ENCODE results near the gene AGK. TPM values are rescaled to one million over a fixed set of nuclear protein-coding genes. Genes with fewer than 3 reads are reported as not detected.

The AGK gene
- total and polyA plus RNA-seq, 4 donors = 7.2 to 13.6 (median 8.9) TPM

DNA sequence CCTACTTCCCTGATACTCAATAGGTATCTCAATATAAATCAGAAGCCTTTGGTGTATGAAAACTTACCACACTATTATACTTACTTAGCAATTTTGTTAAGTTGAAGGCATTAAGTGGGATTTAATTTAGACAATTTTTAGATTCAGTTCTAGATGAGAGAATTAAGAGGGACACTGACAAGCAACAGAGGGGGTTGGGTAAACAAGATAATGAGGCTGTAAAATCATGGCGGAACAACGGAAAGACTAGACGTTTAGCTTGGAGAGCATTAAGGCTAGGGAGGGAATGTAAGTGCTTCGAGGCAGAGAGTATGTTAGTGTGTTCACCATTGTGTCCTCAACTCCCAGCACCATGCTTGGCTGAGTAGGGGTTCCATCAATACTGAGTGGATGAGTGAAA, 79.4 kb downstream of the AGK start:
- peaks cover 0 to 3% (median 1%) of the 10 kb centered on the region in 4 donors for H3K36me3 ChIP-seq (ENCODE audit: control insufficient read depth in 4 of 4, insufficient read depth in 3 of 4, low read depth in 1 of 4, low read length in 3 of 4)
- TF ChIP-seq EGR1 (IDR thresholded peaks at IDR 0.05; ENCODE audit: low read depth in 2 of 2) (no peak), YY1 (IDR thresholded peaks at IDR 0.05) (no peak), RXRA (IDR thresholded peaks at IDR 0.05) (no peak), TAF1 (conservative IDR thresholded peaks at IDR 0.05) (no peak), FOXA2 (IDR thresholded peaks at IDR 0.05) (no peak), RAD21 (IDR thresholded peaks at IDR 0.05) (no peak), FOXA1 (IDR thresholded peaks at IDR 0.05) (no peak), JUND (IDR thresholded peaks at IDR 0.05) (no peak), GABPA (IDR thresholded peaks at IDR 0.05 in 1 of 2, conservative IDR thresholded peaks at IDR 0.05 in 1 of 2) (no peak)
- TF ChIP-seq, protein P1, sequence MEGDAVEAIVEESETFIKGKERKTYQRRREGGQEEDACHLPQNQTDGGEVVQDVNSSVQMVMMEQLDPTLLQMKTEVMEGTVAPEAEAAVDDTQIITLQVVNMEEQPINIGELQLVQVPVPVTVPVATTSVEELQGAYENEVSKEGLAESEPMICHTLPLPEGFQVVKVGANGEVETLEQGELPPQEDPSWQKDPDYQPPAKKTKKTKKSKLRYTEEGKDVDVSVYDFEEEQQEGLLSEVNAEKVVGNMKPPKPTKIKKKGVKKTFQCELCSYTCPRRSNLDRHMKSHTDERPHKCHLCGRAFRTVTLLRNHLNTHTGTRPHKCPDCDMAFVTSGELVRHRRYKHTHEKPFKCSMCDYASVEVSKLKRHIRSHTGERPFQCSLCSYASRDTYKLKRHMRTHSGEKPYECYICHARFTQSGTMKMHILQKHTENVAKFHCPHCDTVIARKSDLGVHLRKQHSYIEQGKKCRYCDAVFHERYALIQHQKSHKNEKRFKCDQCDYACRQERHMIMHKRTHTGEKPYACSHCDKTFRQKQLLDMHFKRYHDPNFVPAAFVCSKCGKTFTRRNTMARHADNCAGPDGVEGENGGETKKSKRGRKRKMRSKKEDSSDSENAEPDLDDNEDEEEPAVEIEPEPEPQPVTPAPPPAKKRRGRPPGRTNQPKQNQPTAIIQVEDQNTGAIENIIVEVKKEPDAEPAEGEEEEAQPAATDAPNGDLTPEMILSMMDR (IDR thresholded peaks at IDR 0.05; ENCODE audit: low read depth, low read length, missing input control) = no peak
- TF ChIP-seq, protein P2, sequence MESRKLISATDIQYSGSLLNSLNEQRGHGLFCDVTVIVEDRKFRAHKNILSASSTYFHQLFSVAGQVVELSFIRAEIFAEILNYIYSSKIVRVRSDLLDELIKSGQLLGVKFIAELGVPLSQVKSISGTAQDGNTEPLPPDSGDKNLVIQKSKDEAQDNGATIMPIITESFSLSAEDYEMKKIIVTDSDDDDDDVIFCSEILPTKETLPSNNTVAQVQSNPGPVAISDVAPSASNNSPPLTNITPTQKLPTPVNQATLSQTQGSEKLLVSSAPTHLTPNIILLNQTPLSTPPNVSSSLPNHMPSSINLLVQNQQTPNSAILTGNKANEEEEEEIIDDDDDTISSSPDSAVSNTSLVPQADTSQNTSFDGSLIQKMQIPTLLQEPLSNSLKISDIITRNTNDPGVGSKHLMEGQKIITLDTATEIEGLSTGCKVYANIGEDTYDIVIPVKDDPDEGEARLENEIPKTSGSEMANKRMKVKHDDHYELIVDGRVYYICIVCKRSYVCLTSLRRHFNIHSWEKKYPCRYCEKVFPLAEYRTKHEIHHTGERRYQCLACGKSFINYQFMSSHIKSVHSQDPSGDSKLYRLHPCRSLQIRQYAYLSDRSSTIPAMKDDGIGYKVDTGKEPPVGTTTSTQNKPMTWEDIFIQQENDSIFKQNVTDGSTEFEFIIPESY (IDR thresholded peaks at IDR 0.05) = no peak
- TF ChIP-seq, protein P3, sequence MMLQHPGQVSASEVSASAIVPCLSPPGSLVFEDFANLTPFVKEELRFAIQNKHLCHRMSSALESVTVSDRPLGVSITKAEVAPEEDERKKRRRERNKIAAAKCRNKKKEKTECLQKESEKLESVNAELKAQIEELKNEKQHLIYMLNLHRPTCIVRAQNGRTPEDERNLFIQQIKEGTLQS (IDR thresholded peaks at IDR 0.05) = no peak
- H3K4me1 ChIP-seq (ENCODE audit: control insufficient read depth in 4 of 4, insufficient read depth in 4 of 4, low read length in 3 of 4) = no peaks in the 10 kb centered on the region
- no peak for DNase-seq (ENCODE audit: low spot score)
- H3K9me3 ChIP-seq (ENCODE audit: control insufficient read depth in 4 of 4, low read length in 3 of 4) = no peaks in the 10 kb centered on the region
- no peaks in the 10 kb centered on the region for H3K27me3 ChIP-seq (ENCODE audit: control insufficient read depth in 4 of 4, insufficient read depth in 4 of 4, low read length in 3 of 4)
- no peak overlapping the region for H3K4me3 ChIP-seq (ENCODE audit: low read depth in 1 of 3, low read length in 3 of 3)
- 93% methylated on average over 4 of the region's 4 CpGs for WGBS
- no peak overlapping the region for H3K9ac ChIP-seq (ENCODE audit: low read depth in 1 of 2, low read length in 2 of 2)
- no peak overlapping the region for H3K27ac ChIP-seq (ENCODE audit: low read depth in 1 of 2, low read length in 2 of 2)

DNA sequence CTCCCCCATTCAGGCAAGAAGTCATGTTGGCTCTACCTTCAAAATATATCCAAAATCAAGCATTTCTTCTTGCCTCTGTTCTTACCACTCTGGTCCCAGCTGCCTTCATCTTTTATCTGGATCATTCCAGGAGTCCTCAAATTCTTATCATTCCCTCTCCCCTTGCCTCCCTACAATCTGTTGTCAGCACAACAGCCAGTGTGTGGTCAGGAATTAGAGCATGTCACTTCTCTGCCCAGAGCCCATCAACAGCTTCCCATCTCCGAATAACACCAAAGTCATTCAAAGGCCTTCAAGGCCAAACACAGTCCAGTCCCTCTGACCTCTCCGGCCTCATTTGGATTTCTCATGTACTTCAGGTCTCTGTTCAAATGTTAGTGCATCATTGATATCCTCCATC, 80.3 kb downstream of the AGK start:
- Histone ChIP-seq H3K27ac (ENCODE audit: low read depth in 1 of 2, low read length in 2 of 2) (no peak overlapping the region), H3K9ac (ENCODE audit: low read depth in 1 of 2, low read length in 2 of 2) (no peak overlapping the region), H3K4me1 (ENCODE audit: control insufficient read depth in 4 of 4, insufficient read depth in 4 of 4, low read length in 3 of 4) (no peaks in the 10 kb centered on the region), H3K36me3 (ENCODE audit: control insufficient read depth in 4 of 4, insufficient read depth in 3 of 4, low read depth in 1 of 4, low read length in 3 of 4) (peaks cover 0 to 3% (median 1%) of the 10 kb centered on the region in 4 donors), H3K27me3 (ENCODE audit: control insufficient read depth in 4 of 4, insufficient read depth in 4 of 4, low read length in 3 of 4) (no peaks in the 10 kb centered on the region), H3K9me3 (ENCODE audit: control insufficient read depth in 4 of 4, low read length in 3 of 4) (no peaks in the 10 kb centered on the region), H3K4me3 (ENCODE audit: low read depth in 1 of 3, low read length in 3 of 3) (no peak overlapping the region)
- 98% methylated on average over 2 of the region's 2 CpGs for WGBS
- TF ChIP-seq EGR1 (IDR thresholded peaks at IDR 0.05; ENCODE audit: low read depth in 2 of 2) (no peak), YY1 (IDR thresholded peaks at IDR 0.05) (no peak), HNF4A (conservative IDR thresholded peaks at IDR 0.05) (no peak), RXRA (IDR thresholded peaks at IDR 0.05) (no peak), GABPA (IDR thresholded peaks at IDR 0.05 in 1 of 2, conservative IDR thresholded peaks at IDR 0.05 in 1 of 2) (no peak), HNF4G (IDR thresholded peaks at IDR 0.05) (no peak), TAF1 (conservative IDR thresholded peaks at IDR 0.05) (no peak), SP1 (IDR thresholded peaks at IDR 0.05) (no peak), FOXA2 (IDR thresholded peaks at IDR 0.05) (no peak), NR2F2 (IDR thresholded peaks at IDR 0.05) (no peak), JUND (IDR thresholded peaks at IDR 0.05) (no peak)
- TF ChIP-seq, protein P4, sequence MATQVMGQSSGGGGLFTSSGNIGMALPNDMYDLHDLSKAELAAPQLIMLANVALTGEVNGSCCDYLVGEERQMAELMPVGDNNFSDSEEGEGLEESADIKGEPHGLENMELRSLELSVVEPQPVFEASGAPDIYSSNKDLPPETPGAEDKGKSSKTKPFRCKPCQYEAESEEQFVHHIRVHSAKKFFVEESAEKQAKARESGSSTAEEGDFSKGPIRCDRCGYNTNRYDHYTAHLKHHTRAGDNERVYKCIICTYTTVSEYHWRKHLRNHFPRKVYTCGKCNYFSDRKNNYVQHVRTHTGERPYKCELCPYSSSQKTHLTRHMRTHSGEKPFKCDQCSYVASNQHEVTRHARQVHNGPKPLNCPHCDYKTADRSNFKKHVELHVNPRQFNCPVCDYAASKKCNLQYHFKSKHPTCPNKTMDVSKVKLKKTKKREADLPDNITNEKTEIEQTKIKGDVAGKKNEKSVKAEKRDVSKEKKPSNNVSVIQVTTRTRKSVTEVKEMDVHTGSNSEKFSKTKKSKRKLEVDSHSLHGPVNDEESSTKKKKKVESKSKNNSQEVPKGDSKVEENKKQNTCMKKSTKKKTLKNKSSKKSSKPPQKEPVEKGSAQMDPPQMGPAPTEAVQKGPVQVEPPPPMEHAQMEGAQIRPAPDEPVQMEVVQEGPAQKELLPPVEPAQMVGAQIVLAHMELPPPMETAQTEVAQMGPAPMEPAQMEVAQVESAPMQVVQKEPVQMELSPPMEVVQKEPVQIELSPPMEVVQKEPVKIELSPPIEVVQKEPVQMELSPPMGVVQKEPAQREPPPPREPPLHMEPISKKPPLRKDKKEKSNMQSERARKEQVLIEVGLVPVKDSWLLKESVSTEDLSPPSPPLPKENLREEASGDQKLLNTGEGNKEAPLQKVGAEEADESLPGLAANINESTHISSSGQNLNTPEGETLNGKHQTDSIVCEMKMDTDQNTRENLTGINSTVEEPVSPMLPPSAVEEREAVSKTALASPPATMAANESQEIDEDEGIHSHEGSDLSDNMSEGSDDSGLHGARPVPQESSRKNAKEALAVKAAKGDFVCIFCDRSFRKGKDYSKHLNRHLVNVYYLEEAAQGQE (IDR thresholded peaks at IDR 0.05) = no peak
- TF ChIP-seq, protein P2 (IDR thresholded peaks at IDR 0.05) = no peak
- TF ChIP-seq, protein P3 (IDR thresholded peaks at IDR 0.05) = no peak
- TF ChIP-seq, protein P1 (IDR thresholded peaks at IDR 0.05; ENCODE audit: low read depth, low read length, missing input control) = no peak
- TF ChIP-seq, protein P5, sequence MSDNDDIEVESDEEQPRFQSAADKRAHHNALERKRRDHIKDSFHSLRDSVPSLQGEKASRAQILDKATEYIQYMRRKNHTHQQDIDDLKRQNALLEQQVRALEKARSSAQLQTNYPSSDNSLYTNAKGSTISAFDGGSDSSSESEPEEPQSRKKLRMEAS (IDR thresholded peaks at IDR 0.05) = no peak
- no peak for DNase-seq (ENCODE audit: low spot score)
